Gastroesophageal sphincter (tissue), 3 donors: ENCODE results near the gene PRKAR1B.

Experiments used
- CTCF ChIP-seq, 4 experiments: fragments of 200-600 bp in 2 of 4; fragments of 450-650 bp in 2 of 4; sonication (generic) in 1 of 4; IDR thresholded peaks; one replicate each; pipeline ENCODE4 v1.5.1; 2017 to 2019; ENCODE audit warnings: antibody characterized with exemption in 4 of 4, mild to moderate bottlenecking in 2 of 4, moderate library complexity in 2 of 4
- EP300 ChIP-seq: sonication (generic); formaldehyde crosslinking; IDR thresholded peaks from one replicate; pipeline ENCODE4 v1.6.1; 2017; ENCODE audit warnings: antibody characterized with exemption, mild to moderate bottlenecking
- POLR2A ChIP-seq, 2 donors: fragments of 450-650 bp; IDR thresholded peaks; one replicate each; pipeline ENCODE4 v1.6.1; 2017; ENCODE audit warnings: antibody characterized with exemption in 2 of 2, mild to moderate bottlenecking in 2 of 2, moderate library complexity in 1 of 2
- POLR2AphosphoS5 ChIP-seq: sonication (generic); formaldehyde crosslinking; IDR thresholded peaks from one replicate; pipeline ENCODE4 v1.6.1; 2017; ENCODE audit warnings: antibody characterized with exemption

DNA sequence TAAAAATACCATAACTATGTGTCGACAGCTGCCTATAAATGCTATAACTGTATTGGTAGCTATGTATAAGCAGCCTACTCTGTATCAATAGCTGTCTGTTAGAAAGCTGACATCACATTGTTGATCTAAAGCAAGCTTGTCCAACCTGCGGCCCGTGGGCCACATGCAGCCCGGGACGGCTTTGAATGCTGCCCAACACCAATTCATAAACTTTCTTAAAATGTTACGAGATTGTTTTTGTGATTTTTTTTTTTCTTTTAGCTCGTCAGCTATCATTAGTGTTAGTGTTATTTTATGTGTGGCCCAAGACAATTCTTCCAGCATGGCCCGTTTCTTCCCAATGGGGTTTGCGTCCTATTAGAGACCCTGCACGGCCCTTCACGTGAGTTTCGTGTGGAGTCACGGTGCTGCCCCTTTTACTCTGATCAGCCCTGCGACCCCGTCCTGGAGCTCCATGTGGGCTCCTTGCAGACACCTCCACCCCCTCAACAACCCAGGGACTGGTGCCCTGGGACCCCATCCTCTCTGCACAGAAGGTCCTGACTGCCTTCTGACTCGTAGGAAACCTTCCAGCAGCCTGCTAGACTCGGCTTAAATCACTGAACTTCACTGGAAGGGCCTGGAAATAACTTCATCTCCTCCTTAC lies 4.5 kb upstream of the PRKAR1B start:
- TF ChIP-seq POLR2A (IDR thresholded peaks at IDR 0.05) (no peak), CTCF (IDR thresholded peaks at IDR 0.05) (no peak), POLR2AphosphoS5 (no peak), EP300 (no peak)
